VCaP (cell line): ENCODE measurements around the gene WNT6.

Experiments used
- H3K27ac ChIP-seq: fragments of 450-650 bp; 2 replicates; pipeline ENCODE4 v1.5.1; 2017
- TF ChIP-seq, protein P1 (sequence below): fragments of 450-650 bp; conservative IDR thresholded peaks from 2 replicates; pipeline ENCODE4 v1.5.1; 2017; ENCODE audit warnings: mild to moderate bottlenecking, moderate library complexity

WNT6 gene

DNA sequence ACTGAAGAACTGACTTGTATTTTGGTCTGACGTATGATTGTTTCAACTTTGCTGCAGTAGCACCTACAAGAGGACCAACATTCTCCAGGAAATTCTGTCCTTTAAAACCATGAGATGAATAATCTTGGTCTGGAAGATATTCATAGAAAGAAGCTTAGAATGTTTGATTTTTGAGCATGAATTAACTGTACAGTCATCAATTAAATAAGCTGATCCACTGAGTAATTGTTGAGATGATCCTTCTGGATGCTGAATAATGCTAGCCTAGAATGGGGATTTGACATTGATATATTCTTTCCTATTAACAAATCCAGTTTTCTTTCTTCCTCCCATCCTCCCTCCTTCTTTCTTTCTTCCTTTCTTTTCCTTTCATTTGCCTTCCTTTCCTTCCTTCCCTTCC lies 60.9 kb downstream of the WNT6 start:
- H3K27ac ChIP-seq = no peak overlapping the region
- TF ChIP-seq, protein P1, sequence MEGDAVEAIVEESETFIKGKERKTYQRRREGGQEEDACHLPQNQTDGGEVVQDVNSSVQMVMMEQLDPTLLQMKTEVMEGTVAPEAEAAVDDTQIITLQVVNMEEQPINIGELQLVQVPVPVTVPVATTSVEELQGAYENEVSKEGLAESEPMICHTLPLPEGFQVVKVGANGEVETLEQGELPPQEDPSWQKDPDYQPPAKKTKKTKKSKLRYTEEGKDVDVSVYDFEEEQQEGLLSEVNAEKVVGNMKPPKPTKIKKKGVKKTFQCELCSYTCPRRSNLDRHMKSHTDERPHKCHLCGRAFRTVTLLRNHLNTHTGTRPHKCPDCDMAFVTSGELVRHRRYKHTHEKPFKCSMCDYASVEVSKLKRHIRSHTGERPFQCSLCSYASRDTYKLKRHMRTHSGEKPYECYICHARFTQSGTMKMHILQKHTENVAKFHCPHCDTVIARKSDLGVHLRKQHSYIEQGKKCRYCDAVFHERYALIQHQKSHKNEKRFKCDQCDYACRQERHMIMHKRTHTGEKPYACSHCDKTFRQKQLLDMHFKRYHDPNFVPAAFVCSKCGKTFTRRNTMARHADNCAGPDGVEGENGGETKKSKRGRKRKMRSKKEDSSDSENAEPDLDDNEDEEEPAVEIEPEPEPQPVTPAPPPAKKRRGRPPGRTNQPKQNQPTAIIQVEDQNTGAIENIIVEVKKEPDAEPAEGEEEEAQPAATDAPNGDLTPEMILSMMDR = no peak
